ENCODE data around the gene HEATR5B. TPM values are rescaled to one million over a fixed set of nuclear protein-coding genes. Genes with fewer than 3 reads are reported as not detected.
"Not testable (repeated sequence)": the region's sequence is repeated elsewhere in the genome, so short reads cannot be mapped to it uniquely, and the experiment has no call there.

HEATR5B gene
- total RNA-seq, 1 donor, result 29.3 TPM

DNA sequence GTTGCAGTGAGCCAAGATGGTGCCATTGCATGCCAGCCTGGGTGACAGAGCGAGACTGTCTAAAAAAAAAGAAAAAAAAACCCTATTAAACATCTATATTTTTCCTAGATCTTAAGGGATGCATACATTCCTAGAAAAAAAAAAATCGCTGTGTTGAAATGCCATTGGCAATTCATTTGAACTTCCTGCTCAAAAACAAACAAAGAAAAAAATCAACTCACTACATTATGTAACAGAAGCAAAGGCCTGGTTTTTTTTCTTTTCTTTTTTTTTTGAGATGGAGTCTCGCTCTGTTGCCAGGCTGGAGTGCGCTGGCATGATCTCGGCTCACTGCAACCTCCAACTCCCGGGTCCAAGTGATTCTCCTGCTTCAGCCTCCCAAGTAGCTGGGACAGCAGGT, 96.2 kb downstream of the HEATR5B start:
- Histone ChIP-seq H3K27me3 (ENCODE audit: insufficient read depth, low read length) (no peaks in the 10 kb centered on the region), H3K4me3 (ENCODE audit: insufficient read depth, low read length) (no peak overlapping the region), H3K27ac (ENCODE audit: low read depth, low read length) (no peak overlapping the region), H4K20me1 (ENCODE audit: insufficient read depth, low read length) (no peaks in the 10 kb centered on the region), H3K79me2 (ENCODE audit: insufficient read depth, low read length) (no peaks in the 10 kb centered on the region), H3K4me1 (ENCODE audit: insufficient read depth, low read length) (no peaks in the 10 kb centered on the region), H2AFZ (ENCODE audit: low read length) (no peak overlapping the region), H3K9me3 (ENCODE audit: low read depth, low read length) (no peaks in the 10 kb centered on the region), H3K36me3 (ENCODE audit: insufficient read depth, low read length) (peaks cover 8% of the 10 kb centered on the region), H3K4me2 (ENCODE audit: insufficient read depth, low read length) (no peak overlapping the region)
- DNase-seq (ENCODE audit: insufficient read length, low spot score, missing footprints), result no peak
- TF ChIP-seq, protein P1, sequence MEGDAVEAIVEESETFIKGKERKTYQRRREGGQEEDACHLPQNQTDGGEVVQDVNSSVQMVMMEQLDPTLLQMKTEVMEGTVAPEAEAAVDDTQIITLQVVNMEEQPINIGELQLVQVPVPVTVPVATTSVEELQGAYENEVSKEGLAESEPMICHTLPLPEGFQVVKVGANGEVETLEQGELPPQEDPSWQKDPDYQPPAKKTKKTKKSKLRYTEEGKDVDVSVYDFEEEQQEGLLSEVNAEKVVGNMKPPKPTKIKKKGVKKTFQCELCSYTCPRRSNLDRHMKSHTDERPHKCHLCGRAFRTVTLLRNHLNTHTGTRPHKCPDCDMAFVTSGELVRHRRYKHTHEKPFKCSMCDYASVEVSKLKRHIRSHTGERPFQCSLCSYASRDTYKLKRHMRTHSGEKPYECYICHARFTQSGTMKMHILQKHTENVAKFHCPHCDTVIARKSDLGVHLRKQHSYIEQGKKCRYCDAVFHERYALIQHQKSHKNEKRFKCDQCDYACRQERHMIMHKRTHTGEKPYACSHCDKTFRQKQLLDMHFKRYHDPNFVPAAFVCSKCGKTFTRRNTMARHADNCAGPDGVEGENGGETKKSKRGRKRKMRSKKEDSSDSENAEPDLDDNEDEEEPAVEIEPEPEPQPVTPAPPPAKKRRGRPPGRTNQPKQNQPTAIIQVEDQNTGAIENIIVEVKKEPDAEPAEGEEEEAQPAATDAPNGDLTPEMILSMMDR (IDR thresholded peaks at IDR 0.05; ENCODE audit: extremely low read depth, low read depth, low read length), result no peak

DNA sequence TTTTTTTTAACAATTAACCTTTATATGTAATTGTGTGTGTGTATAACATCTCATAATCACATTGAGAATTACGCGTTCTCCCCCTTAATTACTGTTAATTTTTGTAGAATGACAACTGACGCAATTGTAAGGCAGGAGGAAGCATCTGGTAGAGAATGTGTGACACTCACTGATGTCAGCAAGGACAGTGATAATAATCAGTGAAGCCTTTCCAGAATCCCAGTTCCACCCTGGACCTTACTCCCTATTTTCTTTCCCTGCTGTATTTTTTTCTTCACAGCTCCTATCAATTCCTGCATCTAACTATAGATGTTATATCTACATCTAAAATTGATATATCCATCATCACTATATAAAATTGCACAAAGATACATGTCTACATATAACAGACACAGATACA, 101.7 kb downstream of the HEATR5B start:
- TF ChIP-seq, protein P1 (IDR thresholded peaks at IDR 0.05; ENCODE audit: extremely low read depth, low read depth, low read length), result no peak
- H2AFZ ChIP-seq (ENCODE audit: low read length), result no peak overlapping the region
- no peaks in the 10 kb centered on the region for H3K4me1 ChIP-seq (ENCODE audit: insufficient read depth, low read length)
- H3K36me3 ChIP-seq (ENCODE audit: insufficient read depth, low read length), result peaks cover 7% of the 10 kb centered on the region
- no peak overlapping the region for H3K27ac ChIP-seq (ENCODE audit: low read depth, low read length)
- H3K9me3 ChIP-seq (ENCODE audit: low read depth, low read length), result no peaks in the 10 kb centered on the region
- H4K20me1 ChIP-seq (ENCODE audit: insufficient read depth, low read length), result no peaks in the 10 kb centered on the region
- H3K27me3 ChIP-seq (ENCODE audit: insufficient read depth, low read length), result no peaks in the 10 kb centered on the region
- DNase-seq (ENCODE audit: insufficient read length, low spot score, missing footprints), result no peak
- no peak overlapping the region for H3K4me2 ChIP-seq (ENCODE audit: insufficient read depth, low read length)
- no peak overlapping the region for H3K4me3 ChIP-seq (ENCODE audit: insufficient read depth, low read length)
- H3K79me2 ChIP-seq (ENCODE audit: insufficient read depth, low read length), result no peaks in the 10 kb centered on the region

DNA sequence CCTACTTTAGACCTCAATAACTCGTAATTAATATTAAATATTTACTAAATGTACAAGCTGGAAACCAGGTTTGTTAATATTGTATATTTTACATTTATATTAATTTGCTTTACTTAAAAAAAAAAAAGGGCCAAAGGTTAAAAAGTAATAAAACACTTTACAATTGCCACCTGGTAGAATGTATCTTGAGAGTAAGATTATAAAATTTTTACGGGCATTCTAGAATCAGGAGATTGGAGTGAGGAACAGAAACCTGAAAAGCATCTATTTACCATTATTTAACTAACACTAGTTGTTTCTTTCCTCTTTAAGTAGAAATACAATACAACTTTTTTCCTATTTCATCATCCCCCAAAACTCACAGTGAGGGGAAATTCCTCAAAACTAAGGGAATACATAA, 102.3 kb downstream of the HEATR5B start:
- H3K27ac ChIP-seq (ENCODE audit: low read depth, low read length), result no peak overlapping the region
- H3K4me3 ChIP-seq (ENCODE audit: insufficient read depth, low read length), result no peak overlapping the region
- no peaks in the 10 kb centered on the region for H3K4me1 ChIP-seq (ENCODE audit: insufficient read depth, low read length)
- no peaks in the 10 kb centered on the region for H3K79me2 ChIP-seq (ENCODE audit: insufficient read depth, low read length)
- DNase-seq (ENCODE audit: insufficient read length, low spot score, missing footprints), result no peak
- TF ChIP-seq, protein P1 (IDR thresholded peaks at IDR 0.05; ENCODE audit: extremely low read depth, low read depth, low read length), result no peak
- no peak overlapping the region for H3K4me2 ChIP-seq (ENCODE audit: insufficient read depth, low read length)
- no peaks in the 10 kb centered on the region for H3K9me3 ChIP-seq (ENCODE audit: low read depth, low read length)
- no peaks in the 10 kb centered on the region for H3K27me3 ChIP-seq (ENCODE audit: insufficient read depth, low read length)
- no peaks in the 10 kb centered on the region for H4K20me1 ChIP-seq (ENCODE audit: insufficient read depth, low read length)
- no peak overlapping the region for H2AFZ ChIP-seq (ENCODE audit: low read length)
- peaks cover 7% of the 10 kb centered on the region for H3K36me3 ChIP-seq (ENCODE audit: insufficient read depth, low read length)

DNA sequence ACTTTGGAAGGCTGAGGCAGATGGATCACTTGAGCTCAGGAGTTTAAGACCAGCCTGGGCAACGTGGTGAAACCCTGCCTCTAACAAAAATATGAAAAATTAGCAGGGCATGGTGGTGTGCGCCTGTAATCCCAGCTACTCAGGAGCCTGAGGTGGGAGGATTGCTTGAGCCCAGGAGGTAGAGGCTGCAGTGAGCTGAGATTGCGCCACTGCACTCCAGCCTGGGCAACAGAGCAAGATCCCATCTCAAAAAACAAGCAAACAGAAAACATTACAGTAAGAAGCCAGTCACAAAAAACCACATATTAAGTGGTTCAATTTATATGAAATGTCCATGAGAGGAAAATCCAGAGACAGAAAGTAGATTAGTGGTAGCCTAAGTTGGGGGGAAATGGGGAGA, 105.2 kb downstream of the HEATR5B start:
- not testable (repeated sequence) for DNase-seq (ENCODE audit: insufficient read length, low spot score, missing footprints); H3K36me3 ChIP-seq (ENCODE audit: insufficient read depth, low read length); H4K20me1 ChIP-seq (ENCODE audit: insufficient read depth, low read length); H3K9me3 ChIP-seq (ENCODE audit: low read depth, low read length); H2AFZ ChIP-seq (ENCODE audit: low read length); H3K27ac ChIP-seq (ENCODE audit: low read depth, low read length); H3K4me3 ChIP-seq (ENCODE audit: insufficient read depth, low read length); H3K4me2 ChIP-seq (ENCODE audit: insufficient read depth, low read length); H3K27me3 ChIP-seq (ENCODE audit: insufficient read depth, low read length); H3K4me1 ChIP-seq (ENCODE audit: insufficient read depth, low read length); H3K79me2 ChIP-seq (ENCODE audit: insufficient read depth, low read length)
